Measurements from ENCODE around the gene RGMB.
"Not testable (repeated sequence)": the region's sequence is repeated elsewhere in the genome, so short reads cannot be mapped to it uniquely, and the experiment has no call there.

The RGMB gene

DNA sequence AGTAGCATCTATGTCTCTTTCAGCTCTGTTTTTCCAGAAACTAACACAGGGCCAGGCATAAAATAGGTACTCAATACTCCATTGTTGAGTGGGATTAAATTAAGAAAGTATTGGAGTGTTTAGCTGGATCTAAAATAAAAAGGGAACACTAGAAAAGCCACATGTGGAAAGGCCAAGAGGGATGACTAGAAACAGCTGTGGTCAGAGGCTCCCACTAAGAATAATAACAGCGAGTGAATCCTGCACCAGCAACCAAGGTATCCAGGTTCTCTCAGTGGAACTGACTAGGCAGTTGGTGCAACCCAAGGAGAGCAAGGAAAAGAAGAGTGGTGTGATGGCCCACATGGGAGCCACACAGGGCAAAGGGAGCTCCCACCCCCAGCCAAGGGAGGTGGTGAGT lies 31.5 kb upstream of the RGMB start:
- Histone ChIP-seq H3K27me3 (ENCODE audit: insufficient read depth, insufficient read length) (no peaks in the 10 kb centered on the region), H3K9ac (ENCODE audit: insufficient read length, low read depth) (no peak overlapping the region), H3K9me3 (ENCODE audit: insufficient read depth, low read length) (peaks cover 7% of the 10 kb centered on the region; the same call in 1 of the 2 replicates), H3K4me3 (ENCODE audit: insufficient read length, low read depth) (no peak overlapping the region), H3K36me3 (ENCODE audit: insufficient read depth, insufficient read length, low read length) (no peaks in the 10 kb centered on the region), H3K4me1 (ENCODE audit: insufficient read depth, insufficient read length) (peaks cover 3% of the 10 kb centered on the region)
- TF ChIP-seq ZNF274 (IDR thresholded peaks at IDR 0.05; ENCODE audit: low read depth, low read length), result no peak
- no peak for TF ChIP-seq SUZ12 (IDR thresholded peaks at IDR 0.05; ENCODE audit: extremely low read depth, insufficient read depth, insufficient read length)
- TF ChIP-seq YY1 (IDR thresholded peaks at IDR 0.05; ENCODE audit: insufficient read depth, insufficient read length), result no peak
- DNase-seq (ENCODE audit: low read depth, low spot score), result no peak

DNA sequence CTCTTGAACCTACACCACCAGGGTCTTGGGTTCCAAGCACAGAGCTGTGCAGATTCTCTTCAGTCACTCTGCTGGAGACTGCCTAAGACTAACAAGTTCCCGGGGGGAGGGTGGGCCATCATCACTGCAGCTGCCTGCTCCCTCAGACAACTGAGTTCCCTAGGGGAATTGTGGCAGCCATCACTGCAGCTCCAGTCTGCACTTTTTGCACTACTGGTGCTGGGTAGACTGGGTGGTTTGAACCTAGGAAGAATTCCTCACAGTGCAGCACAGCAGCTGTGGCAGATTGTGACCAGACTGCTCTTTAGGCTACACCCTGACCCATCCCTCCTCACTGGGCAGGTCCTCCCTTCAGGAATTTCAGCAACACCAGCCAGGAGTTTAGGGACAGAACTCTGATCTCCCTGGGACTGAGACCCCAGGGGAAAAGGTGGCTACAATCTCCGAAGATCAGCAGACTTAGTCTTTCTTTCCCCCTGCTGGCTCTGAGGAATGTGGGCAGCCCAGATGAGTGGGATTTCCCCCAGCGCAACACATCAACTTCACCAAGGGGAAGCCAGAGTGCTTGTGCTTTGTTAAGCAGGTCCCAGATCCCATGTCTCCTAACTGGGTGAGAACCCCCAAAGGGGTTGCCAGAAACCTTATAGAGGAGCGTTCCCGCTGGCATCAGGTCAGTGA lies 30.9 kb upstream of the RGMB start:
- no peaks in the 10 kb centered on the region for H3K27me3 ChIP-seq (ENCODE audit: insufficient read depth, insufficient read length)
- no peak for DNase-seq (ENCODE audit: low read depth, low spot score)
- TF ChIP-seq ZNF274 (IDR thresholded peaks at IDR 0.05; ENCODE audit: low read depth, low read length) (no peak), SUZ12 (IDR thresholded peaks at IDR 0.05; ENCODE audit: extremely low read depth, insufficient read depth, insufficient read length) (no peak), YY1 (IDR thresholded peaks at IDR 0.05; ENCODE audit: insufficient read depth, insufficient read length) (no peak)
- H3K4me1 ChIP-seq (ENCODE audit: insufficient read depth, insufficient read length), result peaks cover 3% of the 10 kb centered on the region
- H3K9me3 ChIP-seq (ENCODE audit: insufficient read depth, low read length), result peaks cover 1% of the 10 kb centered on the region; the same call in 1 of the 2 replicates
- no peak overlapping the region for H3K4me3 ChIP-seq (ENCODE audit: insufficient read length, low read depth)
- H3K36me3 ChIP-seq (ENCODE audit: insufficient read depth, insufficient read length, low read length), result no peaks in the 10 kb centered on the region
- H3K9ac ChIP-seq (ENCODE audit: insufficient read length, low read depth), result no peak overlapping the region

DNA sequence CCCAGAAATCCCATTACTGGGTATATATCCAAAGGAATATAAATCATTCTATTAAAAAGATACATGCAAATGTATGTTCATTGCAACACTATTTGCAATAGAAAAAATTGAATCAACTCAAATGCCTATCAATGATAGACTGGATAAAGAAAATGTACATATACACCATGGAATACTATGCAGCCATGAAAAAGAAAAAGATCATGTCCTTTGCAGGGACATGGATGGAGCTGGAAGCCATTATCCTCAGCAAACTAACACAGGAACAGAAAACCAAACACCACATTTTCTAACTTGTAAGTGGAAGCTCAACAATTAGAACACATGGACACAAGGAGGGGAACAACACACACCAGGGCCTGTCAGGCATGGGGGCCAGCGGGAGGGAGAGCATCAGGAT lies 25.2 kb upstream of the RGMB start:
- not testable (repeated sequence) for H3K9ac ChIP-seq (ENCODE audit: insufficient read length, low read depth); DNase-seq (ENCODE audit: low read depth, low spot score); H3K27me3 ChIP-seq (ENCODE audit: insufficient read depth, insufficient read length); H3K4me1 ChIP-seq (ENCODE audit: insufficient read depth, insufficient read length); H3K4me3 ChIP-seq (ENCODE audit: insufficient read length, low read depth); H3K9me3 ChIP-seq (ENCODE audit: insufficient read depth, low read length); H3K36me3 ChIP-seq (ENCODE audit: insufficient read depth, insufficient read length, low read length)

DNA sequence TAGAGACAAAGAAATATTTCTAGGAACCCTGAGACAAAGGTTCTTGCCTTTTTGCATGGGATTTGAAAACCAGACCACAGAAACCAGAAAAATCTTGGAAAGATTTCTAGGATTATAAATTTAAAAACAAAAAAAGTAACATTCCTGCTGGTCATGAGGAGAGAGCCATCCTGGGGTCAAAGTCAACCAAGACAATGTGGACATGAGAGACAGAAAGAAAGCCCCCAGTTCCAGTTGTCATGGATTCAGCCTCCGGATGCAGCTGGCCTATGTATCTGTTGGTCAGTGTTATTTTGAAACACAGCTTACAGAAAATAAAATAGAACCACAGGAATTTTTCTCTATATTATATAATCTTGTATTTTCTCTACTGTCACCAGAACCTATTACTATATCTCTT lies 24.4 kb upstream of the RGMB start:
- H3K4me3 ChIP-seq (ENCODE audit: insufficient read length, low read depth), result no peak overlapping the region
- H3K9me3 ChIP-seq (ENCODE audit: insufficient read depth, low read length), result no peaks in the 10 kb centered on the region
- TF ChIP-seq SUZ12 (IDR thresholded peaks at IDR 0.05; ENCODE audit: extremely low read depth, insufficient read depth, insufficient read length) (no peak), ZNF274 (IDR thresholded peaks at IDR 0.05; ENCODE audit: low read depth, low read length) (no peak), YY1 (IDR thresholded peaks at IDR 0.05; ENCODE audit: insufficient read depth, insufficient read length) (no peak)
- DNase-seq (ENCODE audit: low read depth, low spot score), result no peak
- no peaks in the 10 kb centered on the region for H3K27me3 ChIP-seq (ENCODE audit: insufficient read depth, insufficient read length)
- no peaks in the 10 kb centered on the region for H3K4me1 ChIP-seq (ENCODE audit: insufficient read depth, insufficient read length)
- H3K9ac ChIP-seq (ENCODE audit: insufficient read length, low read depth), result no peak overlapping the region
- no peaks in the 10 kb centered on the region for H3K36me3 ChIP-seq (ENCODE audit: insufficient read depth, insufficient read length, low read length)

DNA sequence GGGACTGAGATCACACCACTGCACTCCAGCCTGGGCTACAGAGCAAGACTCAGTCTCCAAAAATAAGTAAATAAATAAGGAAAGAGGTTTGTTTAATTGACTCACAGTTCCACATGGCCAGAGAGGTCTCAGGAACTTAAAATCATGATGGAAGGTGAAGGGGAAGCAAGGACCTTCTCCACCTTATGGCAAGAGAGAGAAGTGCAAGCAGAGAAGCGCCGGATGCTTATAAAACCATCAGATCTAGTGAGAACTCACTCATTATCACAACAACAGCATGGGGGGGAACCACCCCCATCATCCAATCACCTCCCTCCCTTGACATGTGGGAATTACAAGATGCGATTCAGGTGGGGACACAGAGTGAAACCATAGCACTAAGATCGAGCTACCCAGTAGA lies 22.8 kb upstream of the RGMB start:
- no peak for TF ChIP-seq ZNF274 (IDR thresholded peaks at IDR 0.05; ENCODE audit: low read depth, low read length)
- TF ChIP-seq YY1 (IDR thresholded peaks at IDR 0.05; ENCODE audit: insufficient read depth, insufficient read length), result no peak
- no peak for TF ChIP-seq SUZ12 (IDR thresholded peaks at IDR 0.05; ENCODE audit: extremely low read depth, insufficient read depth, insufficient read length)
- no peak overlapping the region for H3K9ac ChIP-seq (ENCODE audit: insufficient read length, low read depth)
- no peaks in the 10 kb centered on the region for H3K9me3 ChIP-seq (ENCODE audit: insufficient read depth, low read length)
- no peak overlapping the region for H3K4me3 ChIP-seq (ENCODE audit: insufficient read length, low read depth)
- no peaks in the 10 kb centered on the region for H3K4me1 ChIP-seq (ENCODE audit: insufficient read depth, insufficient read length)
- H3K27me3 ChIP-seq (ENCODE audit: insufficient read depth, insufficient read length), result no peaks in the 10 kb centered on the region
- DNase-seq (ENCODE audit: low read depth, low spot score), result no peak
- H3K36me3 ChIP-seq (ENCODE audit: insufficient read depth, insufficient read length, low read length), result no peaks in the 10 kb centered on the region

DNA sequence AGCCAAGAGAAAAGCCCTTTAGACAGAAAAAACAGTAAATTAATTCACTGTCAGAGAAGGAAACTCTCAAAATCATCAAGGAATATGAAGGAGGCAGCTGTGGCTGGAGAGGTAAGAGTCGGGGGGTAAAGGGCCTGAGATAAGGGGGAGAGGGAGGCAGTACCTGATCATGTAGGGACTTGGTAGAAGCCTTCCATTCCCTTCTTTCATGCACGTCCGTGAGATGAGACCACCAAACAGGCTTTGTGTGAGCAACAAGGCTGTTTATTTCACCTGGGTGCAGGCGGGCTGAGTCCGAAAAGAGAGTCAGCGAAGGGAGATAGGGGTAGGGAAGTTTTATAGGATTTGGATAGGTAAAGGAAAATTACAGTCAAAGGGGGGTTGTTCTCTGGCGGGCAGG lies 21.1 kb upstream of the RGMB start:
- not testable (repeated sequence) for H3K36me3 ChIP-seq (ENCODE audit: insufficient read depth, insufficient read length, low read length); DNase-seq (ENCODE audit: low read depth, low spot score); H3K4me1 ChIP-seq (ENCODE audit: insufficient read depth, insufficient read length); H3K4me3 ChIP-seq (ENCODE audit: insufficient read length, low read depth); H3K27me3 ChIP-seq (ENCODE audit: insufficient read depth, insufficient read length); H3K9ac ChIP-seq (ENCODE audit: insufficient read length, low read depth); H3K9me3 ChIP-seq (ENCODE audit: insufficient read depth, low read length)

DNA sequence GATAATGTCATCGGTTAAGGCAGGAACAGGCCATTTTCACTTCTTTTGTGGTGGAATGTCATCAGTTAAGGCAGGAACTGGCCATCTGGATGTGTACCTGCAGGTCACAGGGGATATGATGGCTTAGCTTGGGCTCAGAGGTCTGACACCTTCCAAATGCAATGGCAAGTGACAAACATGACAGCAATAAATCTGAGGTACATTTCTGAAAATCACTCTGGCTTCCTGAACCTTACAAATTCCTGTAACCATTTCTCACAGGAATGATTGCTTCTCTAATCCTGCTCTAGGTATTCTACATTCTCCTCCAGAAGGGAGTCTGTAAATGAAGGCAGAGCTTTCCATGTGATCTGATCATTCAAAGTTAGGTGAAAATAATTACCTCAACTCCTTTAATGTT lies 20.7 kb upstream of the RGMB start:
- not testable (repeated sequence) for DNase-seq (ENCODE audit: low read depth, low spot score); H3K27me3 ChIP-seq (ENCODE audit: insufficient read depth, insufficient read length); H3K36me3 ChIP-seq (ENCODE audit: insufficient read depth, insufficient read length, low read length); H3K9ac ChIP-seq (ENCODE audit: insufficient read length, low read depth); H3K9me3 ChIP-seq (ENCODE audit: insufficient read depth, low read length); H3K4me1 ChIP-seq (ENCODE audit: insufficient read depth, insufficient read length); H3K4me3 ChIP-seq (ENCODE audit: insufficient read length, low read depth)

DNA sequence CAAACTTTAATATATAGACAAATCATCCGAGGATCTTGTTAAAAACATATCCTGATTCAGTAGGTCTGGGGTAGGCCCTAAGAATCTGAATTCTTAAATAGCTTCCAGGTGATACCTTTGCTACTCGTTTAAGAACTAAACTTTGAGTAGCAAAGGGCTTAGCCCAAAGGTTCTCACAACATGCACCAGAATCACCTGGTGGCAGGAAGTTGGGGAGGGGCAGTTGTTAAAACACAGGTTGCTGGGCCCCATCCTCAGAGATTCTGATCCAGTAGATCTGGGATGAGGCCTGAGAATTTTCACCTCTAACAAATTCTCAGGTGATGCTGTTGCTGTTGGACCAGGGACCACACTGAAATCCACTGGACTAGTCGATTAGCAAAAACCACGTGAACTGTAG lies 20.0 kb upstream of the RGMB start:
- H3K27me3 ChIP-seq (ENCODE audit: insufficient read depth, insufficient read length), result no peaks in the 10 kb centered on the region
- TF ChIP-seq ZNF274 (IDR thresholded peaks at IDR 0.05; ENCODE audit: low read depth, low read length) (no peak), YY1 (IDR thresholded peaks at IDR 0.05; ENCODE audit: insufficient read depth, insufficient read length) (no peak), SUZ12 (IDR thresholded peaks at IDR 0.05; ENCODE audit: extremely low read depth, insufficient read depth, insufficient read length) (no peak)
- DNase-seq (ENCODE audit: low read depth, low spot score), result no peak

More for the DNA sequence above, 20.0 kb upstream of the RGMB start:
- H3K36me3 ChIP-seq (ENCODE audit: insufficient read depth, insufficient read length, low read length), result no peaks in the 10 kb centered on the region
- no peaks in the 10 kb centered on the region for H3K4me1 ChIP-seq (ENCODE audit: insufficient read depth, insufficient read length)
- no peaks in the 10 kb centered on the region for H3K9me3 ChIP-seq (ENCODE audit: insufficient read depth, low read length)
- H3K4me3 ChIP-seq (ENCODE audit: insufficient read length, low read depth), result no peak overlapping the region
- H3K9ac ChIP-seq (ENCODE audit: insufficient read length, low read depth), result no peak overlapping the region
